Measurements from ENCODE around the gene CEP131. TPM values are rescaled to one million over a fixed set of nuclear protein-coding genes. Genes with fewer than 3 reads are reported as not detected.

CEP131 gene
- total RNA-seq, 5 donors from 2014 or later (not counting 1 experiment from before 2014, with no cell fraction given): 9.0 to 15.8 (median 11.2) TPM

- no peak overlapping the region for H3K27ac Mint-ChIP-seq
- Histone ChIP-seq H3K4me1 (ENCODE audit: control insufficient read depth in 1 of 2, extremely low read depth in 1 of 2, insufficient read depth in 2 of 2, low read length in 2 of 2) (no peaks in the 10 kb centered on the region), H3K36me3 (ENCODE audit: control insufficient read depth in 2 of 2, extremely low read depth in 1 of 2, insufficient read depth in 1 of 2, low read length in 1 of 2) (peaks cover 3 to 21% of the 10 kb centered on the region in 2 donors), H3K4me3 (ENCODE audit: control insufficient read depth in 1 of 2, extremely low read depth in 1 of 2, low read length in 1 of 2) (no peak overlapping the region), H3K27me3 (replicated peaks in 1 of 2; ENCODE audit: control insufficient read depth in 2 of 2, extremely low read depth in 1 of 2, insufficient read depth in 2 of 2, low read length in 1 of 2) (no peaks in the 10 kb centered on the region), H3K9me3 (no peaks in the 10 kb centered on the region), H3K27ac (ENCODE audit: low read length) (no peak overlapping the region)
- ChIA-PET CTCF (no interaction called here), POLR2A (no interaction called here)
- ATAC-seq (replicated peaks in 1 of 4): no peak
- H3K4me3 Mint-ChIP-seq: no peak overlapping the region
- no peaks in the 10 kb centered on the region for H3K27me3 Mint-ChIP-seq
- no peak for DNase-seq
- WGBS (ENCODE audit: insufficient coverage): 95% methylated on average over 9 of the region's 14 CpGs
- no peaks in the 10 kb centered on the region for H3K36me3 Mint-ChIP-seq
- no peaks in the 10 kb centered on the region for H3K4me1 Mint-ChIP-seq
- no peaks in the 10 kb centered on the region for H3K9me3 Mint-ChIP-seq
These were observed 26.7 kb downstream of the CEP131 start for GRCh38 chr17:81195941-81196495.

GRCh38 chr17:81194941-81195901 lies 27.5 kb downstream of the CEP131 start:
- H3K27me3 ChIP-seq (replicated peaks in 1 of 2; ENCODE audit: control insufficient read depth in 2 of 2, extremely low read depth in 1 of 2, insufficient read depth in 2 of 2, low read length in 1 of 2): no peaks in the 10 kb centered on the region
- no peak for DNase-seq
- WGBS (ENCODE audit: insufficient coverage): 95% methylated on average over 34 of the region's 37 CpGs
- H3K27me3 Mint-ChIP-seq: no peaks in the 10 kb centered on the region
- H3K9me3 ChIP-seq: no peaks in the 10 kb centered on the region
- no peak for ATAC-seq (replicated peaks in 1 of 4)
- H3K4me3 Mint-ChIP-seq: no peak overlapping the region
- H3K9me3 Mint-ChIP-seq: no peaks in the 10 kb centered on the region
- H3K36me3 Mint-ChIP-seq: no peaks in the 10 kb centered on the region
- ChIA-PET CTCF (interaction anchor here in 1 of 2 donors (0.5 kb wide), 1 partner anchor 208 kb away, joined by 3 read pairs; no protein-coding TSS in a partner anchor), POLR2A (no interaction called here)
- H3K27ac ChIP-seq (ENCODE audit: low read length): no peak overlapping the region
- H3K36me3 ChIP-seq (ENCODE audit: control insufficient read depth in 2 of 2, extremely low read depth in 1 of 2, insufficient read depth in 1 of 2, low read length in 1 of 2): peaks cover 8 to 20% of the 10 kb centered on the region in 2 donors
- H3K4me1 Mint-ChIP-seq: no peaks in the 10 kb centered on the region
- H3K4me3 ChIP-seq (ENCODE audit: control insufficient read depth in 1 of 2, extremely low read depth in 1 of 2, low read length in 1 of 2): no peak overlapping the region
- H3K27ac Mint-ChIP-seq: no peak overlapping the region
- no peaks in the 10 kb centered on the region for H3K4me1 ChIP-seq (ENCODE audit: control insufficient read depth in 1 of 2, extremely low read depth in 1 of 2, insufficient read depth in 2 of 2, low read length in 2 of 2)

- ATAC-seq (replicated peaks in 1 of 4): no peak
- no peaks in the 10 kb centered on the region for H3K9me3 ChIP-seq
- ChIA-PET CTCF (no interaction called here), POLR2A (no interaction called here)
- 94% methylated on average over 17 of the region's 21 CpGs for WGBS (ENCODE audit: insufficient coverage)
- H3K27me3 Mint-ChIP-seq: no peaks in the 10 kb centered on the region
- no peaks in the 10 kb centered on the region for H3K36me3 Mint-ChIP-seq
- DNase-seq: no peak
- no peak overlapping the region for H3K4me3 Mint-ChIP-seq
- H3K4me1 ChIP-seq (ENCODE audit: control insufficient read depth in 1 of 2, extremely low read depth in 1 of 2, insufficient read depth in 2 of 2, low read length in 2 of 2): no peaks in the 10 kb centered on the region
- H3K27ac Mint-ChIP-seq: no peak overlapping the region
- no peaks in the 10 kb centered on the region for H3K4me1 Mint-ChIP-seq
- H3K9me3 Mint-ChIP-seq: no peaks in the 10 kb centered on the region
- no peak overlapping the region for H3K4me3 ChIP-seq (ENCODE audit: control insufficient read depth in 1 of 2, extremely low read depth in 1 of 2, low read length in 1 of 2)
- no peak overlapping the region for H3K27ac ChIP-seq (ENCODE audit: low read length)
- H3K36me3 ChIP-seq (ENCODE audit: control insufficient read depth in 2 of 2, extremely low read depth in 1 of 2, insufficient read depth in 1 of 2, low read length in 1 of 2): peaks cover 8 to 12% of the 10 kb centered on the region in 2 donors
- H3K27me3 ChIP-seq (replicated peaks in 1 of 2; ENCODE audit: control insufficient read depth in 2 of 2, extremely low read depth in 1 of 2, insufficient read depth in 2 of 2, low read length in 1 of 2): no peaks in the 10 kb centered on the region
These were observed 28.5 kb downstream of the CEP131 start for GRCh38 chr17:81194225-81194760.

GRCh38 chr17:81193470-81194224 lies 29.1 kb downstream of the CEP131 start:
- Histone ChIP-seq H3K27me3 (replicated peaks in 1 of 2; ENCODE audit: control insufficient read depth in 2 of 2, extremely low read depth in 1 of 2, insufficient read depth in 2 of 2, low read length in 1 of 2) (no peaks in the 10 kb centered on the region), H3K4me1 (ENCODE audit: control insufficient read depth in 1 of 2, extremely low read depth in 1 of 2, insufficient read depth in 2 of 2, low read length in 2 of 2) (no peaks in the 10 kb centered on the region), H3K4me3 (ENCODE audit: control insufficient read depth in 1 of 2, extremely low read depth in 1 of 2, low read length in 1 of 2) (no peak overlapping the region), H3K27ac (ENCODE audit: low read length) (no peak overlapping the region), H3K9me3 (no peaks in the 10 kb centered on the region), H3K36me3 (ENCODE audit: control insufficient read depth in 2 of 2, extremely low read depth in 1 of 2, insufficient read depth in 1 of 2, low read length in 1 of 2) (peaks cover 8 to 12% of the 10 kb centered on the region in 2 donors)
- Mint-ChIP-seq H3K4me1 (no peaks in the 10 kb centered on the region), H3K36me3 (no peaks in the 10 kb centered on the region), H3K9me3 (no peaks in the 10 kb centered on the region), H3K27me3 (no peaks in the 10 kb centered on the region), H3K4me3 (no peak overlapping the region), H3K27ac (no peak overlapping the region)
- WGBS (ENCODE audit: insufficient coverage): 93% methylated on average over 31 of the region's 38 CpGs
- ChIA-PET CTCF (no interaction called here), POLR2A (no interaction called here)
- ATAC-seq (replicated peaks in 1 of 4) (no peak), DNase-seq (no peak)

GRCh38 chr17:81193051-81193410 lies 29.7 kb downstream of the CEP131 start:
- Mint-ChIP-seq H3K4me3 (no peak overlapping the region), H3K27ac (no peak overlapping the region), H3K4me1 (no peaks in the 10 kb centered on the region), H3K27me3 (no peaks in the 10 kb centered on the region), H3K9me3 (no peaks in the 10 kb centered on the region), H3K36me3 (no peaks in the 10 kb centered on the region)
- Histone ChIP-seq H3K9me3 (no peaks in the 10 kb centered on the region), H3K4me1 (ENCODE audit: control insufficient read depth in 1 of 2, extremely low read depth in 1 of 2, insufficient read depth in 2 of 2, low read length in 2 of 2) (no peaks in the 10 kb centered on the region), H3K27ac (ENCODE audit: low read length) (no peak overlapping the region), H3K4me3 (ENCODE audit: control insufficient read depth in 1 of 2, extremely low read depth in 1 of 2, low read length in 1 of 2) (no peak overlapping the region), H3K27me3 (replicated peaks in 1 of 2; ENCODE audit: control insufficient read depth in 2 of 2, extremely low read depth in 1 of 2, insufficient read depth in 2 of 2, low read length in 1 of 2) (no peaks in the 10 kb centered on the region), H3K36me3 (ENCODE audit: control insufficient read depth in 2 of 2, extremely low read depth in 1 of 2, insufficient read depth in 1 of 2, low read length in 1 of 2) (peaks cover 8 to 12% of the 10 kb centered on the region in 2 donors)
- POLR2A ChIA-PET: no interaction called here
- 89% methylated on average over 6 of the region's 17 CpGs for WGBS (ENCODE audit: insufficient coverage)
- CTCF ChIA-PET: no interaction called here
- no peak for ATAC-seq (replicated peaks in 1 of 4)
- DNase-seq: no peak

- H3K4me1 ChIP-seq (ENCODE audit: control insufficient read depth in 1 of 2, extremely low read depth in 1 of 2, insufficient read depth in 2 of 2, low read length in 2 of 2): no peaks in the 10 kb centered on the region
- no peak overlapping the region for H3K27ac ChIP-seq (ENCODE audit: low read length)
- ATAC-seq (replicated peaks in 1 of 4) (no peak), DNase-seq (no peak)
- no peaks in the 10 kb centered on the region for H3K27me3 ChIP-seq (replicated peaks in 1 of 2; ENCODE audit: control insufficient read depth in 2 of 2, extremely low read depth in 1 of 2, insufficient read depth in 2 of 2, low read length in 1 of 2)
- Mint-ChIP-seq H3K4me3 (no peak overlapping the region), H3K4me1 (no peaks in the 10 kb centered on the region), H3K27me3 (no peaks in the 10 kb centered on the region), H3K36me3 (no peaks in the 10 kb centered on the region), H3K27ac (no peak overlapping the region), H3K9me3 (no peaks in the 10 kb centered on the region)
- 93% methylated on average over 24 of the region's 34 CpGs for WGBS (ENCODE audit: insufficient coverage)
- H3K36me3 ChIP-seq (ENCODE audit: control insufficient read depth in 2 of 2, extremely low read depth in 1 of 2, insufficient read depth in 1 of 2, low read length in 1 of 2): peaks cover 6 to 12% of the 10 kb centered on the region in 2 donors
- no peak overlapping the region for H3K4me3 ChIP-seq (ENCODE audit: control insufficient read depth in 1 of 2, extremely low read depth in 1 of 2, low read length in 1 of 2)
- no peaks in the 10 kb centered on the region for H3K9me3 ChIP-seq
- ChIA-PET POLR2A (no interaction called here), CTCF (no interaction called here)
These were observed 30.2 kb downstream of the CEP131 start for GRCh38 chr17:81192386-81193050.
